Endodermal cell (in vitro differentiated cells): ENCODE data around the gene TMEM39A. TPM values are rescaled to one million over a fixed set of nuclear protein-coding genes. Genes with fewer than 3 reads are reported as not detected.

Experiments used
- DNase-seq: peaks from one replicate; pipeline ENCODE4 v3.0.0-alpha.2; 2017
- H3K27ac ChIP-seq: 2 replicates; pipeline ENCODE4 v1.5.1; 2013; ENCODE audit warnings: mild to moderate bottlenecking, low read depth, low read length, moderate library complexity
- H3K27me3 ChIP-seq: 2 replicates; pipeline ENCODE4 v1.6.1; 2013; ENCODE audit warnings: mild to moderate bottlenecking, low read length, moderate library complexity; ENCODE audit not compliant: insufficient read depth, control insufficient read depth, poor library complexity, severe bottlenecking
- H3K36me3 ChIP-seq: 2 replicates; pipeline ENCODE4 v1.7.0; 2013; ENCODE audit warnings: mild to moderate bottlenecking, low read length, moderate library complexity; ENCODE audit not compliant: control insufficient read depth, insufficient read depth
- H3K4me1 ChIP-seq: one replicate; pipeline ENCODE4 v1.7.0; 2013; ENCODE audit warnings: low read length; ENCODE audit not compliant: control insufficient read depth, insufficient read depth
- H3K4me3 ChIP-seq: 2 replicates; pipeline ENCODE4 v1.5.1; 2013; ENCODE audit warnings: mild to moderate bottlenecking, low read length, moderate library complexity
- H3K9ac ChIP-seq: 2 replicates; pipeline ENCODE4 v1.6.1; 2013; ENCODE audit warnings: mild to moderate bottlenecking, low read length, moderate library complexity; ENCODE audit not compliant: poor library complexity, severe bottlenecking; ENCODE audit errors: extremely low read depth
- H3K9me3 ChIP-seq: 2 replicates; pipeline ENCODE4 v1.6.1; 2013; ENCODE audit warnings: mild to moderate bottlenecking, low read length, moderate library complexity; ENCODE audit not compliant: control insufficient read depth
- H3K27ac Mint-ChIP-seq: 2 replicates; pipeline ENCODE4 v1.8.0; 2020; ENCODE audit warnings: mixed read lengths
- H3K27me3 Mint-ChIP-seq: 2 replicates; pipeline ENCODE4 v1.8.0; 2021; ENCODE audit warnings: mild to moderate bottlenecking, mixed read lengths; ENCODE audit not compliant: insufficient read depth
- H3K36me3 Mint-ChIP-seq: 2 replicates; pipeline ENCODE4 v1.8.0; 2020; ENCODE audit warnings: low read depth, mixed read lengths
- H3K4me1 Mint-ChIP-seq: 2 replicates; pipeline ENCODE4 v1.8.0; 2020; ENCODE audit warnings: mixed read lengths
- H3K4me3 Mint-ChIP-seq: 2 replicates; pipeline ENCODE4 v1.8.0; 2020; ENCODE audit warnings: mild to moderate bottlenecking, moderate library complexity, mixed read lengths
- H3K9me3 Mint-ChIP-seq: 2 replicates; pipeline ENCODE4 v1.8.0; 2020; ENCODE audit warnings: mild to moderate bottlenecking, mixed read lengths
- WGBS, 2 experiments: methylation state at CpG; one replicate each; pipeline versions ENCODE4 v1.1.5 to v1.1.7; 2013; ENCODE audit warnings: missing lambda C conversion rate in 2 of 2, mixed read lengths in 1 of 2; ENCODE audit not compliant: insufficient coverage in 1 of 2, insufficient read length in 1 of 2; 5-methylcytosine and 5-hydroxymethylcytosine counted together
- total RNA-seq, 2 donors: library from RNA; stranded (reverse); fragmentation: NEBNext Ultra II Directional in 1 of 2; extraction: Animal tissue kit (Norgen Biotek cat#: 25700) in 1 of 2; gene quantifications; 2 replicates in 1 of 2; 3 replicates in 1 of 2; pipeline ENCODE4 v1.2.1, GENCODE V29; 2021
- TF ChIP-seq, protein P1 (sequence below): fragments of 200-600 bp; sonication (generic); conservative IDR thresholded peaks from 2 replicates; pipeline ENCODE4 v1.5.0; 2021; ENCODE audit warnings: antibody characterized with exemption, mild to moderate bottlenecking

Gene TMEM39A
- total RNA-seq, 2 donors from 2014 or later, result 62.3 to 81.8 TPM

GRCh38 chr3:119408243-119408950 lies 55.0 kb downstream of the TMEM39A start:
- Mint-ChIP-seq H3K4me3 (no peak overlapping the region), H3K36me3 (no peaks in the 10 kb centered on the region), H3K27ac (no peak overlapping the region), H3K27me3 (no peaks in the 10 kb centered on the region), H3K9me3 (no peaks in the 10 kb centered on the region), H3K4me1 (peaks cover 15% of the 10 kb centered on the region)
- Histone ChIP-seq H3K9ac (no peak overlapping the region), H3K27me3 (no peaks in the 10 kb centered on the region), H3K27ac (no peak overlapping the region), H3K4me3 (no peak overlapping the region), H3K36me3 (no peaks in the 10 kb centered on the region), H3K4me1 (peaks cover 6% of the 10 kb centered on the region), H3K9me3 (no peaks in the 10 kb centered on the region)
- 80 to 89% methylated on average over 1 to 3 of the region's 3 CpGs for WGBS, 2 experiments
- TF ChIP-seq, protein P1, sequence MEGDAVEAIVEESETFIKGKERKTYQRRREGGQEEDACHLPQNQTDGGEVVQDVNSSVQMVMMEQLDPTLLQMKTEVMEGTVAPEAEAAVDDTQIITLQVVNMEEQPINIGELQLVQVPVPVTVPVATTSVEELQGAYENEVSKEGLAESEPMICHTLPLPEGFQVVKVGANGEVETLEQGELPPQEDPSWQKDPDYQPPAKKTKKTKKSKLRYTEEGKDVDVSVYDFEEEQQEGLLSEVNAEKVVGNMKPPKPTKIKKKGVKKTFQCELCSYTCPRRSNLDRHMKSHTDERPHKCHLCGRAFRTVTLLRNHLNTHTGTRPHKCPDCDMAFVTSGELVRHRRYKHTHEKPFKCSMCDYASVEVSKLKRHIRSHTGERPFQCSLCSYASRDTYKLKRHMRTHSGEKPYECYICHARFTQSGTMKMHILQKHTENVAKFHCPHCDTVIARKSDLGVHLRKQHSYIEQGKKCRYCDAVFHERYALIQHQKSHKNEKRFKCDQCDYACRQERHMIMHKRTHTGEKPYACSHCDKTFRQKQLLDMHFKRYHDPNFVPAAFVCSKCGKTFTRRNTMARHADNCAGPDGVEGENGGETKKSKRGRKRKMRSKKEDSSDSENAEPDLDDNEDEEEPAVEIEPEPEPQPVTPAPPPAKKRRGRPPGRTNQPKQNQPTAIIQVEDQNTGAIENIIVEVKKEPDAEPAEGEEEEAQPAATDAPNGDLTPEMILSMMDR, result no peak
- no peak for DNase-seq

DNA sequence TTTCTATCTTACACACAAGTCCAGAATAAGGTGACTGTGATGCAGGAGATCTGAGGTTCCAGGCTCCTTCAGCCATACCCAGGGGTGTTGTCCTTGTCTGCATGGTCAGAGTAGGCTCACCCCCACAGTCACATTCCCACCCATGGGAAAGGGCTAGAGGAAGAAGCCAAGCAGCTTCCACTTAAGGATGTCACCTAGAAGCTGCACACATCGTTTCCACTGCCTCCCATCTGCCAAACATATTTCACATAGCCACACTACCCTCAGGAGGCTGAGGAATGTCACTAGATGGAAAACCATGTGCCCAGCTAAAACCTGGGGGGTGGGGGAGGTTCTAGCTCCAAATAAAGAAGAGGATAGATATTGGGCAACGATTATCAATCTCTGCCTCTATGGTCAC lies 58.1 kb downstream of the TMEM39A start:
- H3K9me3 Mint-ChIP-seq, result no peaks in the 10 kb centered on the region
- H3K9me3 ChIP-seq, result no peaks in the 10 kb centered on the region
- peaks cover 2% of the 10 kb centered on the region for H3K36me3 Mint-ChIP-seq
- H3K27me3 Mint-ChIP-seq, result no peaks in the 10 kb centered on the region
- no peak overlapping the region for H3K27ac ChIP-seq
- H3K27me3 ChIP-seq, result no peaks in the 10 kb centered on the region
- H3K36me3 ChIP-seq, result peaks cover 5% of the 10 kb centered on the region
- peaks cover 6% of the 10 kb centered on the region for H3K4me1 ChIP-seq
- DNase-seq, result no peak
- H3K4me1 Mint-ChIP-seq, result peaks cover 27% of the 10 kb centered on the region
- TF ChIP-seq, protein P1, result no peak
- H3K27ac Mint-ChIP-seq, result no peak overlapping the region
- 93% methylated on average over 2 of the region's 2 CpGs; no CpG with 5 or more reads in 1 of the 2 experiments for WGBS, 2 experiments
- H3K9ac ChIP-seq, result no peak overlapping the region
- no peak overlapping the region for H3K4me3 ChIP-seq
- H3K4me3 Mint-ChIP-seq, result no peak overlapping the region

- peaks cover 27% of the 10 kb centered on the region for H3K4me1 Mint-ChIP-seq
- no peaks in the 10 kb centered on the region for H3K9me3 ChIP-seq
- H3K9me3 Mint-ChIP-seq, result no peaks in the 10 kb centered on the region
- H3K27ac Mint-ChIP-seq, result no peak overlapping the region
- H3K27ac ChIP-seq, result no peak overlapping the region
- H3K9ac ChIP-seq, result no peak overlapping the region
- TF ChIP-seq, protein P1, result no peak
- WGBS, 2 experiments, result 100% methylated on average over 1 of the region's 1 CpG
- H3K4me3 Mint-ChIP-seq, result no peak overlapping the region
- peaks cover 2% of the 10 kb centered on the region for H3K36me3 Mint-ChIP-seq
- peaks cover 6% of the 10 kb centered on the region for H3K4me1 ChIP-seq
- peaks cover 5% of the 10 kb centered on the region for H3K36me3 ChIP-seq
- no peak overlapping the region for H3K4me3 ChIP-seq
- DNase-seq, result no peak
- no peaks in the 10 kb centered on the region for H3K27me3 ChIP-seq
- H3K27me3 Mint-ChIP-seq, result no peaks in the 10 kb centered on the region
Observed at GRCh38 chr3:119403201-119403600, 60.2 kb downstream of the TMEM39A start.
